ENCODE measurements around the gene LAMA3.

LAMA3 gene

DNA sequence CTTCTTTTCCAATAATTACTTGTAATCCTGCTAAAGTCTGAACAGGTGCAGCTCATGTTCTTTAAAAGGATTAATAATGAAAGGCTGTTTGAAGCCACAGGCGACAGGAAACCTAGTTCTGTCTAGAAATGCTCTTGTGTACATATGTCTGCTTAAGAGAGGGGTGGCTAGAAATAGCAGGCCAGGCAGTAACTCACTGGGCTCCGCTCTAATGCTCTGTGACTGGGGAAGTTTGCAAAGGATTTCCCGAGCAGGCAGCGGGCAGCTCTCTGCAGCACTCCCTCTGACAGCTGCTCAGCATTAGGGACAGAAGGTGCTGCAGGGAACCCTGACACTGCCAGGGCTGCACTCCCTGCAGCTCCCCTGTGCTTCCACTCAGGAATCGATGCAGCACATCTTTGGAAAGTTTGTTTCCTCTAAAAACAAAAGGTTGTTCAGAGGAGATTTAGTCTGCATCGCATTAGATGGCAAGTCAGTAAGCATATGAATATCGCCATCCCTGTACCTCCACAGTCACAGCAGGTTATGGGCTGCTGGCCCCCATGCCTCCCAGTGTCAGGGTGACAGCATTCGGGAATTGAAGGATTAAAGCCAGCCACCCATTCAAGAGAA lies 292.2 kb downstream of the LAMA3 start:
- Mint-ChIP-seq H3K27me3 (ENCODE audit: low read depth, poor library complexity) (no peaks in the 10 kb centered on the region), H3K27ac (peak overlapping the region; percentile 23), H3K36me3 (ENCODE audit: low read depth) (peaks cover 1% of the 10 kb centered on the region), H3K9me3 (peaks cover 9% of the 10 kb centered on the region), H3K4me3 (peak overlapping the region; percentile 48), H3K4me1 (peaks cover 25% of the 10 kb centered on the region)
- TF ChIP-seq, protein P1, sequence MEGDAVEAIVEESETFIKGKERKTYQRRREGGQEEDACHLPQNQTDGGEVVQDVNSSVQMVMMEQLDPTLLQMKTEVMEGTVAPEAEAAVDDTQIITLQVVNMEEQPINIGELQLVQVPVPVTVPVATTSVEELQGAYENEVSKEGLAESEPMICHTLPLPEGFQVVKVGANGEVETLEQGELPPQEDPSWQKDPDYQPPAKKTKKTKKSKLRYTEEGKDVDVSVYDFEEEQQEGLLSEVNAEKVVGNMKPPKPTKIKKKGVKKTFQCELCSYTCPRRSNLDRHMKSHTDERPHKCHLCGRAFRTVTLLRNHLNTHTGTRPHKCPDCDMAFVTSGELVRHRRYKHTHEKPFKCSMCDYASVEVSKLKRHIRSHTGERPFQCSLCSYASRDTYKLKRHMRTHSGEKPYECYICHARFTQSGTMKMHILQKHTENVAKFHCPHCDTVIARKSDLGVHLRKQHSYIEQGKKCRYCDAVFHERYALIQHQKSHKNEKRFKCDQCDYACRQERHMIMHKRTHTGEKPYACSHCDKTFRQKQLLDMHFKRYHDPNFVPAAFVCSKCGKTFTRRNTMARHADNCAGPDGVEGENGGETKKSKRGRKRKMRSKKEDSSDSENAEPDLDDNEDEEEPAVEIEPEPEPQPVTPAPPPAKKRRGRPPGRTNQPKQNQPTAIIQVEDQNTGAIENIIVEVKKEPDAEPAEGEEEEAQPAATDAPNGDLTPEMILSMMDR (IDR thresholded peaks at IDR 0.05) = no peak
- DNase-seq = peak; percentile 25

GRCh38 chr18:23982155-23983079 lies 293.2 kb downstream of the LAMA3 start:
- Mint-ChIP-seq H3K27me3 (ENCODE audit: low read depth, poor library complexity) (no peaks in the 10 kb centered on the region), H3K27ac (peak overlapping the region; percentile 23), H3K9me3 (no peaks in the 10 kb centered on the region), H3K36me3 (ENCODE audit: low read depth) (no peaks in the 10 kb centered on the region), H3K4me1 (peaks cover 25% of the 10 kb centered on the region), H3K4me3 (peak overlapping the region; percentile 49)
- TF ChIP-seq, protein P1 (IDR thresholded peaks at IDR 0.05) = no peak
- DNase-seq = peak; percentile 25

DNA sequence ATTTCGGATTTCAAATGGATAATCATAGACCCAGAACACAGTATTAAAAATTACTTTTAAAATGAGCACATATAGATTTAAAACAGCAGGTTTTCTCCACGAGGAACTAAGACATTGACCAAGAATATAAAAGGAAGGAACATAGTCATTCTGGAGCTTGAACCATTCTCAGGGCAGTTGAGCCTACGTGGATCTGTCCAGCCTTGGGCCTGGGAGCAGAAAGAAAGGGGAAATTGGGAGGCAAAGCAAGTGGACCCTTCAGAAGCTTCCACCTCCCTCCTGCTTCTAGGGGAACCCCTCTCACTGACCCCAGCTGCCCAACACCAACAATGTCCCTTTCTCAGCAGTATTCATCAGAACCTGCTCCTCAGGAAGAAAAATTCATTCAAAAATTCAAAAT lies 293.9 kb downstream of the LAMA3 start:
- Mint-ChIP-seq H3K36me3 (ENCODE audit: low read depth) (no peaks in the 10 kb centered on the region), H3K9me3 (no peaks in the 10 kb centered on the region), H3K27me3 (ENCODE audit: low read depth, poor library complexity) (no peaks in the 10 kb centered on the region), H3K4me3 (no peak overlapping the region), H3K27ac (no peak overlapping the region), H3K4me1 (peaks cover 25% of the 10 kb centered on the region)
- DNase-seq = no peak
- TF ChIP-seq, protein P1 (IDR thresholded peaks at IDR 0.05) = no peak

DNA sequence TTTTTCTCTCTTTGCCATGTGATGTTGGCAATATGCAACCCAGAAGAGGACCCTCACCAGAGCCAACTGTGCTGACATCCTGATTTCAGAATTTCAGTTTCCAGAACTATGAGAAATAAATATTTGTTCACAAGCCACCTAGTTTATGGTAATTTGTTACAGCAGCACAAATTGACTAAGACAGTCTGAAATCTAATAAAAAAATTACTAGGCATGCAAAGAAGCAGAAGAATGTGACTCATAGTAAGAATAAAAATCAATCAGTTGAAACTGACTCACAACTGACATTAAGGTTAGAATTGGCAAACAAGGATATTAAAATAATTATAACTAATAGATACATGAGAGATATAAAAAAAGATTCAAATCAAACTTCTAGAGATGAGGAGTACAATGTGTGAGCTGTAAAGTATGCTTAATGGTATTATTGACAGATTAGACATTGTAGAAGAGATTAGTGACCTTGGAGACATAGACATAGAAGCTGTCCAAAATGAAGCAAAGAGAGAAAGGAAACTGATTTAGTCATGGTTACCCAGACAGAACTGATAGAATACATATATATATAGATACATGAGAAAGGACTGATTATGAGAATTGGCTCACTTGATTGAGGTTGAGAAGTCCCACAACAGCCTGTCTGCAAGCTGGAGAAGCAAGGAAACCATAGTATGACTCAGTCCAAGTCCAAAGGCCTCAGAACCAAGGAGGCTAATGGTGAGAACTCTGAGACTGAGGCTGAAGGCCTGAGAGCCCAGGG lies 297.5 kb downstream of the LAMA3 start:
- TF ChIP-seq, protein P1 (IDR thresholded peaks at IDR 0.05) = no peak

DNA sequence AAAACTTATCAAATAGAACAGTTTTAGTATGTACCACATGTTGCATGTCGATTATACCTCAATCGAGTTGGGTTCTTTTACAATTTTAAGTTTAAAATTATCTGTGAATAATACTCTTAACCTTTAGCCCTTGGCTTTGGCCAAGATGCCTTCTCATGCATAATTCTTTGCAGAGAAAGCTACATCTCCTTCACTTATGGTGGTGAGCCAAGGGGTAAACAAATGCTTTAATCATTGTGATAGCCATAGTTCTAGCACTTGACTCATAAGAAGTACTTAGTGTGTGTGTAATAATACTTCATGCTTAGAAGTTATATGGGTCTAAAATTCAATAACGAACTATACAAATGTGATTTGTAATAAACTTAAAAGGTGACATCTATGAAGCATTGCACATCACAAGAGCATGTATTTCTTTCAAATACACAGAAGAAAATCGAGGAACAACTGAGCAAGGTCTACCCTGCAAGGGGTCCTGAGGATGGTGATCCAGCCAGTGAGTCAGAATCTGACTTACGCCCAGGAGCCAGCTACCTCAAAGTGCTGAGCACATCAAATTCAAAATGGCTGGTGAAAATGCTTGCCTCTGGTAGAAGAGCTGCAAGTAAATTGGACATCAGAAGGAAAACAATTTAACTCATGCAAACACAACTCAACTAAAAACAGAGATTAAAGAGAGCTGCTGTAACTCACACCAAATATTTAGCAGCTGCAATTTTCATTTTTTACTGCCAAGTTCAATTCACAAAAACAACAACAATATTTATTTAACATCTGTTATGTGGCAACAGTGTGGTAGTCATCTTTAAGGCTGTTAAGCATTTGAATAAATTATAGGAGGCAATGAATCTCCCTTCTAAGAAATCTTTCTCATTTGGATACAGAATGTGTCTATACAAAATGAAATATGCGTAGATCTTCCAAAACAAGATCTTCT lies 301.5 kb downstream of the LAMA3 start:
- no peak overlapping the region for H3K27ac Mint-ChIP-seq
- no peaks in the 10 kb centered on the region for H3K36me3 Mint-ChIP-seq (ENCODE audit: low read depth)
- H3K4me1 Mint-ChIP-seq = peaks cover 16% of the 10 kb centered on the region
- no peaks in the 10 kb centered on the region for H3K9me3 Mint-ChIP-seq
- no peak overlapping the region for H3K4me3 Mint-ChIP-seq
- TF ChIP-seq, protein P1 (IDR thresholded peaks at IDR 0.05) = no peak
- DNase-seq = no peak
- peaks cover 15% of the 10 kb centered on the region for H3K27me3 Mint-ChIP-seq (ENCODE audit: low read depth, poor library complexity)

More for the DNA sequence above, 297.5 kb downstream of the LAMA3 start:
- Mint-ChIP-seq H3K9me3 (no peaks in the 10 kb centered on the region), H3K36me3 (ENCODE audit: low read depth) (no peaks in the 10 kb centered on the region), H3K27me3 (ENCODE audit: low read depth, poor library complexity) (peaks cover 15% of the 10 kb centered on the region), H3K4me3 (no peak overlapping the region), H3K4me1 (peaks cover 16% of the 10 kb centered on the region), H3K27ac (no peak overlapping the region)
- DNase-seq = no peak
